DND-41 (cell line): ENCODE results near the gene TSHZ2.

Experiments
- CTCF ChIP-seq: IDR thresholded peaks from 2 replicates; pipeline ENCODE4 v1.5.1; 2012; ENCODE audit warnings: borderline replicate concordance, low read length, moderate library complexity, mild to moderate bottlenecking; ENCODE audit not compliant: poor library complexity, severe bottlenecking; ENCODE audit errors: extremely low read depth
- EZH2 ChIP-seq: IDR thresholded peaks from 3 replicates; pipeline ENCODE4 v1.6.1; 2012; ENCODE audit warnings: borderline replicate concordance, low read depth, mild to moderate bottlenecking, moderate library complexity, low read length, inconsistent platforms; ENCODE audit not compliant: severe bottlenecking

DNA sequence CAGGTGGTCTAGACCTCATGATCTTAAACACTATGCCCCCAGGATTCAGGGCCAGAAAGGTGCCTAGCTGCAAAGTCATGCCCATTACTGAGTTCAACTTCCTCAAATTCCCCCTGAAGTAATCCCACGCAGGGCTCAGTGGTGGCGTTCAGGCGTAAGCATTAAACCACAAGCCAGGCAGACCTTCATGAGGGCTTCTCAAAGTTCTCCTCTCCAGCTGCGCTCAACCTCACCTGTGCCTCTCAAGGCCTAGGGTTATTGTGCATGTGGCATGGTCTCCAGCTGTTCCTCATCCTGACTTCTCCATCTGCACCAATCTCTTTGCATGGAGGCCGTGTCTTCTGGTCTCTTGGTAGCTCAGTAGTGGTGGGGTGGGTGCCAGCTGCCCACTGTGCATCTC lies 113.6 kb downstream of the TSHZ2 start:
- TF ChIP-seq CTCF (no peak), EZH2 (no peak)
